ENCODE data around the gene SAPCD1. TPM values are rescaled to one million over a fixed set of nuclear protein-coding genes. Genes with fewer than 3 reads are reported as not detected.

Gene SAPCD1
- polyA plus RNA-seq, 1 of the 3 experiments (the other 2 are of a cell fraction) = 5.9 TPM

- no peak for TF ChIP-seq CTCF (IDR thresholded peaks at IDR 0.05)
- no peak for TF ChIP-seq FOXJ3 (CRISPR knock-in tag; IDR thresholded peaks at IDR 0.05)
- no peak for TF ChIP-seq GATA2 (CRISPR knock-in tag; IDR thresholded peaks at IDR 0.05)
- no peak for TF ChIP-seq NFIC (IDR thresholded peaks at IDR 0.05; ENCODE audit: borderline replicate concordance)
- TF ChIP-seq ELF1 (IDR thresholded peaks at IDR 0.05) = no peak
- no peak for TF ChIP-seq ZBTB33 (IDR thresholded peaks at IDR 0.05; ENCODE audit: borderline replicate concordance, low read depth)
- TF ChIP-seq FOSL2 (IDR thresholded peaks at IDR 0.05; ENCODE audit: borderline replicate concordance, low read depth) = no peak
- TF ChIP-seq TCF12 (IDR thresholded peaks at IDR 0.05) = no peak
- TF ChIP-seq SMC3 (IDR thresholded peaks at IDR 0.05; ENCODE audit: low read depth, low read length) = no peak
- no peak for TF ChIP-seq EP300 (IDR thresholded peaks at IDR 0.05; ENCODE audit: borderline replicate concordance in 1 of 2, low read depth in 1 of 2, low read length in 1 of 2)
Observed at GRCh38 chr6:31770860-31771259, 8.4 kb downstream of the SAPCD1 start (continued).

DNA sequence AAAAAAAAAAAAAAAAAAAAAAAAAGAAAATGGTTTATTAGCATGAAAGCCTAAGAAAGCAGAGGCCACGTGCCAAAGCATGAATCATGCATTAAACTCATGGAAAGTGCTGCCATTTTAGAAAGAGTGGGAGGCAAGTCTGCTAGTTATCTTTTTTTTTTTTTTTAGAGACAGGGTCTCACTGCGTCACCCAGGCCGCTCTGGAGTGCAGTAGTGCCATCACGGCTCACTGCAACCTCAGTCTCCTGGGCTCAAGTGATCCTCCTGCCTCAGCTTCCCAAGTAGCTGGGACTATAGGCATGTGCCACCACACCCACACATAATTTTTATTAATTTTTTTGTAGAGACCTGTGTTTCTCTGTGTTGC, 9.5 kb downstream of the SAPCD1 start:
- Histone ChIP-seq H3F3A (replicated peaks; ENCODE audit: insufficient read depth) (peaks cover 2% of the 10 kb centered on the region), H3K9ac (no peak overlapping the region), H3K9me2 (no peaks in the 10 kb centered on the region), H3K9me3 (no peaks in the 10 kb centered on the region), H3K36me3 (replicated peaks in 1 of 2; ENCODE audit: control insufficient read depth in 1 of 2, insufficient read depth in 2 of 2, low read length in 1 of 2) (no peaks in the 10 kb centered on the region), H4K20me1 (ENCODE audit: insufficient read depth) (no peaks in the 10 kb centered on the region), H3K4me3 (ENCODE audit: low read depth in 2 of 2, low read length in 1 of 2) (no peak overlapping the region), H3K4me2 (no peak overlapping the region), H3K27ac (ENCODE audit: low read depth in 2 of 2, low read length in 1 of 2) (no peak overlapping the region), H3K79me2 (ENCODE audit: insufficient read depth) (no peaks in the 10 kb centered on the region), H3K4me1 (ENCODE audit: control insufficient read depth in 1 of 2, insufficient read depth in 2 of 2, low read depth in 1 of 2, low read length in 1 of 2) (peaks cover 4 to 5% of the 10 kb centered on the region in 2 experiments; a peak in 2 of 4 replicates), H2AFZ (ENCODE audit: low read depth) (no peak overlapping the region), H3K27me3 (ENCODE audit: insufficient read depth) (no peaks in the 10 kb centered on the region)
- TF ChIP-seq FOSL2 (IDR thresholded peaks at IDR 0.05; ENCODE audit: borderline replicate concordance, low read depth) = no peak
- no peak for TF ChIP-seq FOXJ3 (CRISPR knock-in tag; IDR thresholded peaks at IDR 0.05)
- TF ChIP-seq TAF1 (IDR thresholded peaks at IDR 0.05; ENCODE audit: borderline replicate concordance, low read depth, low read length) = no peak
- no peak for TF ChIP-seq CHD2 (IDR thresholded peaks at IDR 0.05; ENCODE audit: low read length, partially characterized antibody)
- TF ChIP-seq YY1 (IDR thresholded peaks at IDR 0.05; ENCODE audit: low read depth) = no peak
- 78% methylated on average over 4 of the region's 4 CpGs for WGBS (ENCODE audit: low lambda C conversion rate)
- no peak for DNase-seq
- POLR2A ChIA-PET = interaction anchor here (1.5 kb wide), 1 partner anchor 55 kb away, joined by 3 read pairs; the partner anchor contains the start of gene HSPA1B
- CTCF ChIA-PET = interaction anchor here (0.9 to 9.9 kb wide), 5 partner anchors 13 to 58 kb away, joined by 3 to 62 read pairs (median 7); no protein-coding TSS in a partner anchor
